Neural crest cell (in vitro differentiated cells): Measurements from ENCODE around the gene PPIC. TPM values are rescaled to one million over a fixed set of nuclear protein-coding genes. Genes with fewer than 3 reads are reported as not detected.

Experiments
- DNase-seq: peaks from one replicate; pipeline ENCODE4 v3.0.0; 2021; ENCODE audit warnings: low read depth, mixed read lengths, low spot score
- H3K27ac Mint-ChIP-seq: one replicate; pipeline ENCODE4 v1.8.0; 2021; ENCODE audit warnings: mild to moderate bottlenecking, mixed read lengths; ENCODE audit not compliant: unreplicated experiment
- H3K27me3 Mint-ChIP-seq: 2 replicates; pipeline ENCODE4 v1.8.0; 2021; ENCODE audit warnings: low read depth, mild to moderate bottlenecking, mixed read lengths
- H3K36me3 Mint-ChIP-seq: 2 replicates; pipeline ENCODE4 v1.8.0; 2021; ENCODE audit warnings: low read depth, mild to moderate bottlenecking, mixed read lengths
- H3K4me1 Mint-ChIP-seq: 2 replicates; pipeline ENCODE4 v1.8.0; 2021; ENCODE audit warnings: mixed read lengths
- H3K4me3 Mint-ChIP-seq: one replicate; pipeline ENCODE4 v1.8.0; 2021; ENCODE audit warnings: mild to moderate bottlenecking, mixed read lengths
- H3K9me3 Mint-ChIP-seq: 2 replicates; pipeline ENCODE4 v1.8.0; 2021; ENCODE audit warnings: mixed read lengths
- CTCF ChIP-seq: fragments of 200-600 bp; sonication (generic); conservative IDR thresholded peaks from 2 replicates; pipeline ENCODE4 v1.5.0; 2021; ENCODE audit warnings: antibody characterized with exemption, mild to moderate bottlenecking
- total RNA-seq: library from RNA; stranded (reverse); gene quantifications from 2 replicates; pipeline ENCODE4 v1.2.1, GENCODE V29; 2021

PPIC gene
- total RNA-seq, 1 donor from 2014 or later, result 1.7 TPM

- DNase-seq, result peak; percentile 40
- Mint-ChIP-seq H3K4me3 (no peak overlapping the region), H3K4me1 (peaks cover 7% of the 10 kb centered on the region), H3K9me3 (no peaks in the 10 kb centered on the region), H3K27me3 (no peaks in the 10 kb centered on the region), H3K36me3 (peaks cover 9% of the 10 kb centered on the region), H3K27ac (no peak overlapping the region)
- TF ChIP-seq CTCF, result peak; percentile 69
Observed at GRCh38 chr5:122999947-123000563, 36.5 kb downstream of the PPIC start.

- DNase-seq, result no peak
- Mint-ChIP-seq H3K27ac (no peak overlapping the region), H3K4me1 (peaks cover 12% of the 10 kb centered on the region)
Observed at GRCh38 chr5:122997294-122997693, 39.2 kb downstream of the PPIC start.

GRCh38 chr5:122996091-122996490 is 40.4 kb downstream of the PPIC start:
- no peak for DNase-seq
- no peaks in the 10 kb centered on the region for H3K9me3 Mint-ChIP-seq
- peaks cover 12% of the 10 kb centered on the region for H3K4me1 Mint-ChIP-seq
- no peaks in the 10 kb centered on the region for H3K27me3 Mint-ChIP-seq
- no peak overlapping the region for H3K27ac Mint-ChIP-seq
- no peak overlapping the region for H3K4me3 Mint-ChIP-seq
- TF ChIP-seq CTCF, result no peak
- H3K36me3 Mint-ChIP-seq, result no peaks in the 10 kb centered on the region

More at GRCh38 chr5:122997294-122997693, 39.2 kb downstream of the PPIC start:
- TF ChIP-seq CTCF, result no peak
- Mint-ChIP-seq H3K9me3 (no peaks in the 10 kb centered on the region), H3K4me3 (no peak overlapping the region), H3K36me3 (peaks cover 2% of the 10 kb centered on the region), H3K27me3 (no peaks in the 10 kb centered on the region)

- H3K4me3 Mint-ChIP-seq, result no peak overlapping the region
- H3K36me3 Mint-ChIP-seq, result peaks cover 2% of the 10 kb centered on the region
- TF ChIP-seq CTCF, result no peak
- H3K27ac Mint-ChIP-seq, result no peak overlapping the region
- H3K4me1 Mint-ChIP-seq, result no peaks in the 10 kb centered on the region
- DNase-seq, result no peak
- no peaks in the 10 kb centered on the region for H3K27me3 Mint-ChIP-seq
- H3K9me3 Mint-ChIP-seq, result no peaks in the 10 kb centered on the region
Observed at GRCh38 chr5:122985954-122986721, 50.4 kb downstream of the PPIC start.

GRCh38 chr5:122985006-122985700 is 51.4 kb downstream of the PPIC start:
- H3K4me1 Mint-ChIP-seq, result no peaks in the 10 kb centered on the region
- no peak overlapping the region for H3K27ac Mint-ChIP-seq
- DNase-seq, result no peak
- H3K9me3 Mint-ChIP-seq, result no peaks in the 10 kb centered on the region
- no peaks in the 10 kb centered on the region for H3K27me3 Mint-ChIP-seq
- H3K36me3 Mint-ChIP-seq, result peaks cover 2% of the 10 kb centered on the region
- no peak for TF ChIP-seq CTCF
- no peak overlapping the region for H3K4me3 Mint-ChIP-seq
